ENCODE measurements around the gene ABLIM3.

DNA sequence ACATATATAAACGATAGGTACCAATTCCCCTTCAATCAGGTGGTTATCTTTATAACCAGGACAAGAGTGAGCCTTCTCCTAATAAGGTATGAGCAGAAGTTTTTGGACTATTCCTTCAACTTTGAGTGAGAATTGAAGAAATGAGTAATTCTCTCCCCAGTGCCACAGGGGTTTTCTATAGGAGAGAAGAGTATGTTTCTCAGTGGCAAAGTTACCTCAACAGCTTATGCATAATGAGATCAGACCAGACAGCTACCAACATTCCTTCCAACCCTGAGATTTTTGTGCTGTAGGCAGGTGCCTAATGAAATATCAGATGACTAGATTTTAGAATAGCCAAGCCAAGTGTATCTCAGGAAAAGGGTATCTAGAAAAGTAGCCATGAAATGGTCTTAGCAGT lies 40.9 kb downstream of the ABLIM3 start:
- TF ChIP-seq SP1 (IDR thresholded peaks at IDR 0.05) (no peak), TARDBP (IDR thresholded peaks at IDR 0.05) (no peak), BHLHE40 (IDR thresholded peaks at IDR 0.05; ENCODE audit: borderline replicate concordance) (no peak), NFRKB (IDR thresholded peaks at IDR 0.05) (no peak), ZNF384 (IDR thresholded peaks at IDR 0.05) (no peak), FOXA1 (IDR thresholded peaks at IDR 0.05) (no peak), CTBP1 (IDR thresholded peaks at IDR 0.05; ENCODE audit: borderline replicate concordance) (no peak), FOXM1 (IDR thresholded peaks at IDR 0.05; ENCODE audit: borderline replicate concordance) (no peak)
